ENCODE data around the gene BUB3. TPM values are rescaled to one million over a fixed set of nuclear protein-coding genes. Genes with fewer than 3 reads are reported as not detected.
A peak's percentile ranks its signal among the peaks of the same experiment; 100 is the strongest.

Gene BUB3
- total and polyA plus RNA-seq, 2 donors (not counting 1 experiment from before 2014, with no cell fraction given): 121 to 195 TPM

DNA sequence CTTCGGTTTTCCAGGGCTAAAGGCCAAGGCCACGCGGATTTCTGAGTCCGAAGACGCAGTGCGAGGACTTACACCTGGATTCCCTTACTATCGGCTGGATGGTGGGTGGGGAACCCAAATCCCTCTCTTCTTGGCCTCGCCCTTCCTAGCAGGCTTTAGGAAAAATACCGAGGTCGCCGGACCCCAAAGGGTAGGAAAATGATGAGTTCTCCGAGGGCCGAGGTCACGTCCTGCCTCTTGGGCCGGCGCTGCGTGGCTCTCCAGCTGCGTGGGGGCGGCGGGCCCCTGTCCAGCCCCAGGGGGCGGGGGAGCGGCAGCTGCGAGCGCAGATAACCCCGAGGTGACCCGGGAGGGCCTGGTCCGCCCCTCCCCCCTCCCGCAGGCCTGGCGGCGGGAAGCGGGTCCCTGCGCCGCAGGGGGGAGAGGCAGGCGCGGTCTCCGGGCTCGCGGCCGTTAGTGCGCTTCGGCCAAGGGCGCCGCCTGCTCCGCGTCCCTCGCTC is 19.2 kb upstream of the BUB3 start:
- no peak overlapping the region for H3K4me2 ChIP-seq (ENCODE audit: extremely low read depth, insufficient read depth, low read length)
- H3K4me1 ChIP-seq (ENCODE audit: control insufficient read depth, extremely low read depth, insufficient read depth, low read length): peaks cover 5% of the 10 kb centered on the region
- peaks cover 79% of the 10 kb centered on the region for H3K27me3 ChIP-seq (ENCODE audit: control insufficient read depth, insufficient read depth, low read length)
- H2AFZ ChIP-seq (ENCODE audit: low read length): no peak overlapping the region
- no peaks in the 10 kb centered on the region for H3K36me3 ChIP-seq (ENCODE audit: control insufficient read depth, insufficient read depth, low read length)
- H3K79me2 ChIP-seq (ENCODE audit: control insufficient read depth, insufficient read depth, low read length): no peaks in the 10 kb centered on the region
- TF ChIP-seq, protein P1, sequence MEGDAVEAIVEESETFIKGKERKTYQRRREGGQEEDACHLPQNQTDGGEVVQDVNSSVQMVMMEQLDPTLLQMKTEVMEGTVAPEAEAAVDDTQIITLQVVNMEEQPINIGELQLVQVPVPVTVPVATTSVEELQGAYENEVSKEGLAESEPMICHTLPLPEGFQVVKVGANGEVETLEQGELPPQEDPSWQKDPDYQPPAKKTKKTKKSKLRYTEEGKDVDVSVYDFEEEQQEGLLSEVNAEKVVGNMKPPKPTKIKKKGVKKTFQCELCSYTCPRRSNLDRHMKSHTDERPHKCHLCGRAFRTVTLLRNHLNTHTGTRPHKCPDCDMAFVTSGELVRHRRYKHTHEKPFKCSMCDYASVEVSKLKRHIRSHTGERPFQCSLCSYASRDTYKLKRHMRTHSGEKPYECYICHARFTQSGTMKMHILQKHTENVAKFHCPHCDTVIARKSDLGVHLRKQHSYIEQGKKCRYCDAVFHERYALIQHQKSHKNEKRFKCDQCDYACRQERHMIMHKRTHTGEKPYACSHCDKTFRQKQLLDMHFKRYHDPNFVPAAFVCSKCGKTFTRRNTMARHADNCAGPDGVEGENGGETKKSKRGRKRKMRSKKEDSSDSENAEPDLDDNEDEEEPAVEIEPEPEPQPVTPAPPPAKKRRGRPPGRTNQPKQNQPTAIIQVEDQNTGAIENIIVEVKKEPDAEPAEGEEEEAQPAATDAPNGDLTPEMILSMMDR (conservative IDR thresholded peaks at IDR 0.05 in 1 of 2, IDR thresholded peaks at IDR 0.05 in 1 of 2; ENCODE audit: low read depth in 1 of 2, low read length in 2 of 2): no peak
- peak; percentile 94 for TF ChIP-seq EZH2 (IDR thresholded peaks at IDR 0.05; ENCODE audit: low read length, missing control alignments)
- DNase-seq (ENCODE audit: low read depth in 2 of 2): no peak
- H3K4me3 ChIP-seq (replicated peaks in 1 of 4; ENCODE audit: control extremely low read depth in 1 of 4, insufficient read depth in 1 of 4, low read depth in 3 of 4, low read length in 4 of 4): no peak overlapping the region
- H3K27ac ChIP-seq (ENCODE audit: insufficient read depth, low read length): no peak overlapping the region
- no peaks in the 10 kb centered on the region for H3K9me3 ChIP-seq (ENCODE audit: control insufficient read depth, insufficient read depth, low read depth, low read length)
- H4K20me1 ChIP-seq (ENCODE audit: control insufficient read depth, extremely low read depth, insufficient read depth, low read length): no peaks in the 10 kb centered on the region
- no peak overlapping the region for H3K9ac ChIP-seq (ENCODE audit: insufficient read depth, low read length)

DNA sequence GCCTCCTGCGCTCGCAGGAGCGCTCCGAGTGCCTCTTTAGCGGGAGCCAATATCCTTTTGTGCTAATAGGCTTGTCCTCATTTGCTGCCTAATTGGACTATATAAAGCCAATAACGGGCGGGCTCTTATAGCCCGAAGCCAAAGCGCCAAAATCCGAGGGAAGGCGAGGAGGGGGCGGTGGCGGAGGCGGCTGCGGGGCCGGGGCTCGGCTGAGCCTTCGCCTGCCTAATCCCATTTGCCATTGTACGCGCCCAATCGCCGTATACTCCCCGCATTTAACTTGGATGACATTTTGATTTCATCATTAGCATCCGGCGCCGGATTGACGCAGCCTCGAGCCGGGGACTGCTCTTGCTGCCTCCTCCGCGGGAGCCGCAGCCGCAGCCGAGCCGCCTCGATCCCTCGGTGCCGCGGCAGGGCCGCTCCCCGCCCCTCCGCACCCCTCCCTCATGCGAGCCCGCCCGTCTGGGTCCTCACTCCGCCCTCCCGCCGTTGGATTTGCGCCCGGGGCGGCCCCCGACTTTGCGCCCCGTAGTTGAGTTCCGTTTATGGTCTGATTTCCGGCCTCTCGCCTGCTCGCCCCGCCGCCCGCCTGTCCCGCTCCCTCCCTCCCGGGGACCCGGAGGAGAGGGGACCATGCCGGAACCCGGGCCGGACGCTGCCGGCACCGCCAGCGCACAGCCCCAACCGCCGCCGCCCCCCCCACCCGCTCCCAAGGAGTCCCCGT is 18.6 kb upstream of the BUB3 start, which contains the start of gene HMX3:
Gene HMX3, plus strand, starts transcription at position 556 of the 727 bp plus-strand sequence. Its CDS starts 81 bp downstream, at position 637.
- peak; percentile 91 for TF ChIP-seq EZH2 (IDR thresholded peaks at IDR 0.05; ENCODE audit: low read length, missing control alignments)
- TF ChIP-seq, protein P1 (conservative IDR thresholded peaks at IDR 0.05 in 1 of 2, IDR thresholded peaks at IDR 0.05 in 1 of 2; ENCODE audit: low read depth in 1 of 2, low read length in 2 of 2): no peak
- Histone ChIP-seq H3K27ac (ENCODE audit: insufficient read depth, low read length) (no peak within 1 kb of the TSS), H3K4me1 (ENCODE audit: control insufficient read depth, extremely low read depth, insufficient read depth, low read length) (peaks cover 5% of the 10 kb centered on the region), H3K27me3 (ENCODE audit: control insufficient read depth, insufficient read depth, low read length) (peaks cover 85% of the 10 kb centered on the region), H3K4me2 (ENCODE audit: extremely low read depth, insufficient read depth, low read length) (peak within 1 kb of the TSS; percentile 20), H3K9me3 (ENCODE audit: control insufficient read depth, insufficient read depth, low read depth, low read length) (no peaks in the 10 kb centered on the region), H3K4me3 (replicated peaks in 1 of 4; ENCODE audit: control extremely low read depth in 1 of 4, insufficient read depth in 1 of 4, low read depth in 3 of 4, low read length in 4 of 4) (peak within 1 kb of the TSS in 2 of 4 experiments; percentile 6 to 32), H2AFZ (ENCODE audit: low read length) (no peak within 1 kb of the TSS), H4K20me1 (ENCODE audit: control insufficient read depth, extremely low read depth, insufficient read depth, low read length) (no peaks in the 10 kb centered on the region), H3K9ac (ENCODE audit: insufficient read depth, low read length) (no peak within 1 kb of the TSS), H3K36me3 (ENCODE audit: control insufficient read depth, insufficient read depth, low read length) (no peaks in the 10 kb centered on the region), H3K79me2 (ENCODE audit: control insufficient read depth, insufficient read depth, low read length) (no peaks in the 10 kb centered on the region)
- DNase-seq (ENCODE audit: low read depth in 2 of 2): peak in 1 of 2 donors; percentile 45

DNA sequence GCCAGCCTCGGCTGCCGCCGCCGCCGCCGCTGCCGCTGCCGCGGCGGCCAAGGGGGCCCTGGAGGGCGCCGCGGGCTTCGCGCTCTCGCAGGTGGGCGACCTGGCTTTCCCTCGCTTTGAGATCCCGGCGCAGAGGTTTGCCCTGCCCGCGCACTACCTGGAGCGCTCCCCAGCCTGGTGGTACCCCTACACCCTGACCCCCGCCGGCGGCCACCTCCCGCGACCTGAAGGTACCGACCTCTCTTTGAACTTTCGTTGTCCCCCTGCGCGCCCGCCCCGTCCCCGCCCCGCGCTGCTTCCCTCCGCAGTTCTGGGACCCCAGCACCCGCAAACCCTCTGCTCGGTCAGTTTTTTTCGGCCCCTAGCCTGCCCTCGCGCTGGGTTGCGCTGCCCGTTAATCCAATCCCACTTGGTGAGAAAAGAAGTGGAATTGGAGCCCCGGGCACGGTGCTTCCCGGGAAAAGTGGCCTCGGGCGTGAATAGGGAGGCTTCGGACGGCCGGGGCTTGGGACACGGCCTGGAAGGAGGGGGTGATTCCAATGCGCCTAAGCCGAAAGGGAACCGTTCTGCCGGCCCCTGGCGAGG is 17.9 kb upstream of the BUB3 start:
- no peaks in the 10 kb centered on the region for H3K79me2 ChIP-seq (ENCODE audit: control insufficient read depth, insufficient read depth, low read length)
- H3K4me2 ChIP-seq (ENCODE audit: extremely low read depth, insufficient read depth, low read length): no peak overlapping the region
- no peaks in the 10 kb centered on the region for H3K9me3 ChIP-seq (ENCODE audit: control insufficient read depth, insufficient read depth, low read depth, low read length)
- peaks cover 5% of the 10 kb centered on the region for H3K4me1 ChIP-seq (ENCODE audit: control insufficient read depth, extremely low read depth, insufficient read depth, low read length)
- H3K27ac ChIP-seq (ENCODE audit: insufficient read depth, low read length): no peak overlapping the region
- peaks cover 90% of the 10 kb centered on the region for H3K27me3 ChIP-seq (ENCODE audit: control insufficient read depth, insufficient read depth, low read length)
- no peak overlapping the region for H3K4me3 ChIP-seq (replicated peaks in 1 of 4; ENCODE audit: control extremely low read depth in 1 of 4, insufficient read depth in 1 of 4, low read depth in 3 of 4, low read length in 4 of 4)
- TF ChIP-seq, protein P1 (conservative IDR thresholded peaks at IDR 0.05 in 1 of 2, IDR thresholded peaks at IDR 0.05 in 1 of 2; ENCODE audit: low read depth in 1 of 2, low read length in 2 of 2): no peak
- TF ChIP-seq EZH2 (IDR thresholded peaks at IDR 0.05; ENCODE audit: low read length, missing control alignments): no peak
- H3K9ac ChIP-seq (ENCODE audit: insufficient read depth, low read length): no peak overlapping the region
- no peak overlapping the region for H2AFZ ChIP-seq (ENCODE audit: low read length)
- no peak for DNase-seq (ENCODE audit: low read depth in 2 of 2)
- no peaks in the 10 kb centered on the region for H3K36me3 ChIP-seq (ENCODE audit: control insufficient read depth, insufficient read depth, low read length)
- H4K20me1 ChIP-seq (ENCODE audit: control insufficient read depth, extremely low read depth, insufficient read depth, low read length): no peaks in the 10 kb centered on the region
